Panc1 (cell line): ENCODE data around the gene BCL2. TPM values are rescaled to one million over a fixed set of nuclear protein-coding genes. Genes with fewer than 3 reads are reported as not detected.

Experiments
- ATAC-seq: fragments of 200-7000 bp; cut with Tn5 transposase; 2 replicates; pipeline ENCODE4 v1.9.1; 2020; ENCODE audit warnings: mild to moderate bottlenecking, moderate library complexity
- BruUV-seq: library from RNA; stranded (reverse); fragments of 400-500 nt; replicated peaks from 2 replicates; lab custom pipeline; 2021; lab: Mats Ljungman, UMichigan
- CTCF ChIA-PET: fragments of 300-600 bp; sonication (Branson Sonifier 250); formaldehyde crosslinking; loops from one replicate; lab custom pipeline; 2022; ENCODE audit warnings: antibody characterized with exemption; lab: Charles Lee
- POLR2A ChIA-PET: fragments of 300-600 bp; sonication (Branson Sonifier 250); formaldehyde crosslinking; loops from one replicate; lab custom pipeline; 2022; ENCODE audit warnings: antibody characterized with exemption; lab: Charles Lee
- DNase-seq: peaks from one replicate; pipeline ENCODE4 v3.0.0-alpha.2; 2010; ENCODE audit warnings: low read depth, low spot score
- H3K27ac ChIP-seq: 2 replicates; pipeline ENCODE4 v1.5.1; 2011; ENCODE audit warnings: mild to moderate bottlenecking, low read length, inconsistent platforms
- H3K27me3 ChIP-seq: fragments of 200-500 bp; sonication (Bioruptor generic); 2 replicates; pipeline ENCODE4 v1.6.0; 2014; ENCODE audit warnings: low read length, inconsistent platforms; ENCODE audit not compliant: control insufficient read depth, insufficient read depth
- H3K36me3 ChIP-seq: fragments of 200-500 bp; sonication (Bioruptor generic); 2 replicates; pipeline ENCODE4 v1.5.1; 2014; ENCODE audit warnings: inconsistent platforms, mild to moderate bottlenecking, low read length, moderate library complexity; ENCODE audit not compliant: control insufficient read depth, insufficient read depth
- H3K4me1 ChIP-seq: 2 replicates; pipeline ENCODE4 v1.5.1; 2011; ENCODE audit warnings: inconsistent platforms, mild to moderate bottlenecking, low read length, moderate library complexity; ENCODE audit not compliant: control insufficient read depth, insufficient read depth
- H3K4me3 ChIP-seq, 2 experiments: 2 replicates each; pipeline ENCODE4 v1.5.1; 2011 to 2012; ENCODE audit warnings: low read depth in 2 of 2, low read length in 2 of 2, mild to moderate bottlenecking in 2 of 2, inconsistent platforms in 1 of 2, moderate library complexity in 1 of 2
- H3K9me3 ChIP-seq: fragments of 200-500 bp; sonication (Bioruptor generic); 2 replicates; pipeline ENCODE4 v1.5.1; 2014; ENCODE audit warnings: low read depth, mild to moderate bottlenecking, inconsistent platforms, low read length, moderate library complexity; ENCODE audit not compliant: control insufficient read depth, insufficient read depth
- CTCF ChIP-seq: fragments of 450-650 bp; IDR thresholded peaks from 2 replicates; pipeline ENCODE4 v1.5.1; 2017; ENCODE audit warnings: mild to moderate bottlenecking
- POLR2AphosphoS5 ChIP-seq: IDR thresholded peaks from 2 replicates; pipeline ENCODE4 v1.6.1; 2012; ENCODE audit warnings: mild to moderate bottlenecking, low read depth, low read length, moderate library complexity
- REST ChIP-seq, 2 experiments: IDR thresholded peaks; 2 replicates each; pipeline ENCODE4 v1.6.1; 2011 to 2012; ENCODE audit warnings: low read depth in 2 of 2, control low read depth in 1 of 2, low read length in 1 of 2, mild to moderate bottlenecking in 1 of 2, moderate library complexity in 1 of 2; ENCODE audit not compliant: insufficient read depth in 1 of 2
- SIN3A ChIP-seq: IDR thresholded peaks from 2 replicates; pipeline ENCODE4 v1.6.1; 2012; ENCODE audit warnings: low read depth, mild to moderate bottlenecking, low read length, moderate library complexity, borderline replicate concordance; ENCODE audit not compliant: insufficient read depth
- TCF7L2 ChIP-seq: IDR thresholded peaks from 2 replicates; pipeline ENCODE4 v1.6.1; 2011; ENCODE audit warnings: mild to moderate bottlenecking, low read depth, low read length, inconsistent platforms
- in situ Hi-C: cut with HindIII; loops from 2 replicates; pipeline ENCODE4 v1.10.0; 2016; ENCODE audit warnings: low sequenced_read_pairs, low pct_unique_long_range_greater_than_20kb
- intact Hi-C: fragments of 100-400 bp; cut with micrococcal nuclease; formaldehyde crosslinking; loops from one replicate; pipeline ENCODE4 v1.10.0; 2022; ENCODE audit not compliant: unreplicated experiment
- total RNA-seq: library from RNA; stranded (reverse); gene quantifications from one replicate; pipeline ENCODE4 v1.2.1, GENCODE V29; 2021; ENCODE audit not compliant: unreplicated experiment

BCL2 gene
- total RNA-seq, 1 experiment from 2014 or later: 0.72 TPM

DNA sequence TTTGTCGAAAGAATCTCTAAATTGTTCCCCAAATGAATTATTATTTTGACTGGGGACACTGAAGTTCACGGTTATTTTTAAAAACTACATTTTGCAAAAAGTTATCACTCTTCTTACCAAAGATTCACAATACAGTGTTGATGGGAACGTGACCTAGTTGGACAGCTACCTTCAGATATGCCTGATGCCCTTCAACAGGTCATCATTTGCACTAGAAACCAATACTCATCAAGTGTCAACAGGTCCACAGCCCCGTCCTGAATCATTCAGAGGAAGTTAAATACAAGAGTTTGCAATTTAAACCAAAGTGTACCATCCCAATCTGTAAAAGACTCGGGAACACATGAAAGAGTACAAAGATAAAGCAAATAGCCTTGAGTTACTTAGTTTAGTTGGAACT is 28.3 kb downstream of the BCL2 start:
- intact Hi-C loops (no loop called here), in situ Hi-C loops (no loop called here)
- Histone ChIP-seq H3K9me3 (no peaks in the 10 kb centered on the region), H3K27me3 (peaks cover 2% of the 10 kb centered on the region; the same call in 1 of the 2 replicates), H3K27ac (no peak overlapping the region), H3K36me3 (no peaks in the 10 kb centered on the region), H3K4me1 (no peaks in the 10 kb centered on the region), H3K4me3 (no peak overlapping the region)
- ATAC-seq: no peak
- DNase-seq: no peak
- ChIA-PET POLR2A (no interaction called here), CTCF (no interaction called here)
- no TSS peak for BruUV-seq
- TF ChIP-seq CTCF (no peak), SIN3A (no peak), REST (IDR thresholded peaks at IDR 0.05; ENCODE audit: insufficient read depth in 1 of 2, low read depth in 2 of 2, low read length in 1 of 2) (no peak), TCF7L2 (no peak), POLR2AphosphoS5 (no peak)

GRCh38 chr18:63290821-63291200 is 28.8 kb downstream of the BCL2 start:
- H3K9me3 ChIP-seq: no peaks in the 10 kb centered on the region
- H3K27me3 ChIP-seq: peaks cover 2% of the 10 kb centered on the region; the same call in 1 of the 2 replicates
- in situ Hi-C loops (no loop called here), intact Hi-C loops (no loop called here)
- no peak overlapping the region for H3K4me3 ChIP-seq
- no peaks in the 10 kb centered on the region for H3K4me1 ChIP-seq
- H3K27ac ChIP-seq: no peak overlapping the region
- ChIA-PET POLR2A (no interaction called here), CTCF (no interaction called here)
- BruUV-seq: no TSS peak
- DNase-seq (no peak), ATAC-seq (no peak)
- no peak for TF ChIP-seq SIN3A
- no peak for TF ChIP-seq TCF7L2
- no peak for TF ChIP-seq CTCF
- TF ChIP-seq REST (IDR thresholded peaks at IDR 0.05; ENCODE audit: insufficient read depth in 1 of 2, low read depth in 2 of 2, low read length in 1 of 2): no peak
- TF ChIP-seq POLR2AphosphoS5: no peak
- no peaks in the 10 kb centered on the region for H3K36me3 ChIP-seq
